Hematopoietic multipotent progenitor cell treated with erythropoietin and hydrocortisone succinate and interleukin-3 and kit ligand, for 8 days (in vitro differentiated cells): ENCODE results near the gene ECEL1.
"Not testable (repeated sequence)": the region's sequence is repeated elsewhere in the genome, so short reads cannot be mapped to it uniquely, and the experiment has no call there.

Experiments
- DNase-seq: peaks from one replicate; pipeline ENCODE4 v3.0.0-alpha.2; 2015

ECEL1 gene

DNA sequence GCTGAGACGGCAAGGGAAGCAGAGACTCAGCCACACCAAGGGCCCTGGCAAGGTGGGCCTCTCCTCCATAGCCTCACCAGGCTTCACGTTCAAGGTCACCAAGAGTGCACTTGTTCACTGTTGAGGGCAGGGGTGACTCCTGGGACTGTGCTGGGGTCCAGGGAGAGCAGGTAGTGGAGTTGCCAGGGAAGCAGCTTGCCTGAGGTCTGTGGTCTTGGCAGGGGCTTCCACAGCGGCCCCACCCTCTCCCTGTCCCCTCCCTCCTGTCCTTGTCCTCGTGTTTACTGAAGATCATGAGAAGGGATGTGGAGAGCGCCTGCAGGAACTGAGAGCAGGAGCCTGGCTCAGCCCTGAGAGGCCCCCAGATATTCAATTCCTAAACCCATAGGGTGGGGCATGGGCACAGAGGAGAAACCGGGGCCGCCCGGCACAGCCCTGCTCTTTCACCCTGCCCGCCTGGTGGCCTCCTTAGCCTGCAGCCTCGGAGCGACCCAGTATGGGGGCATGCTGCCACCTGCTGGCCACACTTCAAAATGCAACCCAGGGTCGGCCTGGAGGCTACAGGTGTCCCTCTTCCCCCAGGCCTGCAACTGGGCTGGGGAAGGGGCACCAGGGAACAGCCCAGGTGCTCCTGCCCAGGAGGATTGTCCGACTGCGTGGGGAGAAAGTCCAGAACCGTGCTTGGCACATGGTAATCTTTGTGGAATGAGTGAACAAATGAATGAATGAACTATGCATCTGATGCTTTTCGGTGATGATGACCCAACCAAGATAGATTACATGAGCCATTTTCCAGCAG is 47.2 kb downstream of the ECEL1 start:
- DNase-seq, result peak; percentile 76

DNA sequence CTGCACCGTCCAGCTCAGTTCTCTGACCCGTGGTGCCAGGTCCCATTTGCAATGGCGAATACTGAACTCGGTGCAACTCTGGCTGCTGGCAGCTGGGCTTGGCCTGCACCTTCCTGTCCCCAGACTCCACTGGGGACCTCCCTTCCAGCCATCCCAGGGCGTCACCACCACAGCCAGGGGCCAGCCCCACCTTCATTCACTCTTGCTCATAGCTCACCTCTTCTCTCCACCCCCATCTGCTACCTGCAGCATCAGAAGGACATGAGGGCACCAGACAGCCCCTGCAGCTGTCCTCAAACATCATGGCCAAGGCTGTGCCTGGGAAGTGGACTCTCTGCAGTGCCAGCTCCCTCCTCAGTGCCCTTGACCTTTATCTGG is 47.9 kb downstream of the ECEL1 start:
- no peak for DNase-seq

DNA sequence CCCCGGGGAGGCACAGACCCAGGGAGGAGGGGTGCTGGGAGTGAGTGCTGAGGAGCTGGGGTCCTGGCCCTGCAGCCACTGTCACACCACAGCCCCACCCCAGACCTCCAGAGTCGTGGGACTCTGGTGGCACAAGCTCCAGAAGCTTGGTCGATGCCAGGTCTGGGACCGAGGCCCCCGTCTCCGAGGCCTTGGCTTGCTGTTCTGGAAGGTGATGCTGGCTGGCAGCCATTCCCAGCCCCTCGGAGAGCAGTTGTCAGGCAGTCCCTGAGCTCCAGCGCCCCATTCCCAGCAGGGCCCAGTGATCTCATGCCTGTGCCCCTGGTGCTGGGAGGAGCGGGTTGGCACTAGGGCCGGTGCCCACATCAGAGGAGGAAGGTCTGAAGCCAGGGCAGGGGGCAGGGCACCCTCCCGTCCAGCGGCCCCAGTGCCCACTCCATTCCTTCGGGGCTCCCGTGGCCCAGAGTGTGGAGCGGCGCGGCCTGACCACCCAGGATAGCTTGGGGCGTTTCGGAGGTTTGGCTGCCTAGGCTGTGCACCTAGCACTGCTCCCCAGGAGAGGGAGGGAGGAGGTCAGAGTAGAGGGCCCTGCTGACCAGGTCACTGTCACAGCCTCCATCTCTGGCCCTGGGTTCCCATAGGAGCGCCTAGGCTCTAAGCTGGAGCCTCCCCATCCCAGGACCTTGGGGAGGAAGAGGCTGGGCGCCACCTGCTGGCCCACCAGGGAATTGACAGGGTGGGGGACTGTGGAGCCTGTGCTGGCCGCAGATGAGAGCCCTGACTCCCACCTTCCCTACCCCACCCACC is 48.5 kb downstream of the ECEL1 start:
- no peak for DNase-seq

DNA sequence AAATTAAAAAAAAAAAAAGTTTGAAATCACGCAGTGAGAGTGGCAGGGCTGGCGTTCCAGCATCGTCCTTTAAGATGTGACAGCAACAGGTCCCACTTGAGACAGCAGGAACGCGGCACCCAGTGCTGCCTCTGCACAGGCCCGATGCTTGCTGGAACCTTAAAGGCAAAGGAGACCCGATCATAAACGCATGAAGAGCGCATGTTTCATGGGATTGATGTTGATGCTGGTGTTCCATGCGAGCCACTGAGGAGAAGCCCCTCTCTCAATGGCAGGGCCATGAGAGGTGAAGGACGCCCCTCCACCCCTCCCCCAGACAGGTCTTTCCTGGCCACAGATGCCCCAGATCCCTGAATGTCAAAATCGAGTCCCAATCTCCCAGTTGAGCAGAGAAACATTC is 49.5 kb downstream of the ECEL1 start:
- no peak for DNase-seq

DNA sequence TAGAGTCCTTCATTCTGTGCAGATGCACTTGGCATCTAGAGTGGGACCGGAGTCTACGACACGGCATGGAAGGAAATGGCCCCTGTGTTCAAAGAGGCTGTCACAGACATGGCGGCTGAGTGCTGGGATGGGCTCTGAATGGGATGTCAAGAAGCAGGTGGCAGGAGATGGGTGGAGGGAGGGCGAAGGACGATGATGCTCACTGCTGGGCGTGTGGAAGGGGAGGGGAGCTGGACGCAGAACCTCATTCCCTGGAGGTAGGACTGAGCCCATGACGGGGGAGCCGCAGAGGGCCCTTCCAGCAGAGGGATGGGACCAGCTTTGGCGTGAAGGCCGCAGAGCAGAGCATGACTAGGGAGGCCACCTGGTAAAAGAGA is 50.5 kb downstream of the ECEL1 start:
- no peak for DNase-seq

DNA sequence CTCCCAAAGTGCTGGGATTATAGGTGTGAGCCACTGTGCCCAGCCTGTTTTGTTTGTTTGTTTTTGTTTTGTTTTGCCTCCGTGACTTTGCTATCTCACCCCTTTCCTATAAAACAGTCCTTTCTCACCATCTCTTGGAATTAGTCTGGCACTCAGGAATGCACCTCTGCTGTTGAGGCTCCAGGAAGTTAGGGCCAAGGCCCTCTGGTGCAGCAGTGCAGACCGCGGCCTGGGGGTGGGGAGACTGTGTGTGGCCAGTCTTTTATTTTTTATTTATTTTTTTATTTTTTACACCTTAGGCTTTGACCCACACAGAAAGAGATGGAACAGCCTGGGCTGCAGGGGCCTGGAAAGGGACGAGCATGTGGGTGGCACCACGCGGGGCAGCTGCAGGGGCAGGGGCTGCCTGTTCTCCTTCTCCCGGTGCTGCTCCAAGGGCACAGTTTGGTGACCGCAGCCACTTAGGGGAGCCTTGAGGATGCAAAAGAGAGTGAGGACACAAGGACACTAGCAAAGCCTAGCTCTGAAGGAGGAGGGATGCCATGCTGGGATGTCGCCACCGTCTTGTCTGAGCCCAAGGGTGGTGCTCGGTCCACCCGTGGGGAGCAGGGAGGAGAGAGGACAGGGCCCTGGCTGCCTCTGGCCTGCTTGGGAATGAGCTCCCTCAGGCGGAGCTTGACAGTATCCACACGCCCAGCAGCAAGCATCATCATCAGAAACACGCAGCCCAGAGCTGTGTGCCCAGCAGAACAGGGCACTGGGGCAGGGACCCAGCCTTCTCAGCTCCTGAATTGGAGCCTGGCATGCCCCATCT is 51.0 kb downstream of the ECEL1 start:
- no peak for DNase-seq

DNA sequence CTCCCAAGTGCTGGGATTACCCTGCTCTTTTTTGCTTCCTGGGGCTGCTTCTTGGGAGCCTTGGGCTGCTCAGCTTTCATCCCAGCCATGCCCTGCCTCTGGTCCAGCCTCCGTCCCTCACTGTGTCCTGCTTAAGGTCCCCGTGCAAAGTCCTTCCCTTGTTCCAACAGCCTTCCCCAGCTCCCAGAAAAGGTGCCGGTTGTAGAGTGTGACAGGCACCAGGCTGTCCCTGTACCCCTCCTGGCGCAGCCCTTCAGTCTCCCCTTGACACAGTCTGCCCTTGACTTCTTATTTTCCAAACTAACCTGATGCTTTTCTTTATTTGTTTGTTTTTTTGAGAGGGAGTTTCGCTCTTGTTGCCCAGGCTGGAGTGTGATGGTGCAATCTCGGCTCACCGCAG is 51.8 kb downstream of the ECEL1 start:
- DNase-seq, result no peak

DNA sequence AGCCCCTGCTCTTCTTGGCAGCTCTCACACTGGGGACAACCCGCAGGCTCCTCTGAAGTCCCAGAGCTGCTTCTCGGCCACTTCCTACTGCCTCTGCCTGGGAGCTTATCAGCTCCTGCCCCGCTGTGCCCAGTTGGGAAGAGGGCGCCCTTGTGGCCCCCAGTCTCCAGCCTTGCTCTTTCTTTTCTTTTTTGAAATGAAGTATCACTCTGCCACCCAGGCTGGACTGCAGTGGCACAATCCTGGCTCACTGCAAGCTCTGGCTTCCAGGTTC is 52.3 kb downstream of the ECEL1 start:
- no peak for DNase-seq

DNA sequence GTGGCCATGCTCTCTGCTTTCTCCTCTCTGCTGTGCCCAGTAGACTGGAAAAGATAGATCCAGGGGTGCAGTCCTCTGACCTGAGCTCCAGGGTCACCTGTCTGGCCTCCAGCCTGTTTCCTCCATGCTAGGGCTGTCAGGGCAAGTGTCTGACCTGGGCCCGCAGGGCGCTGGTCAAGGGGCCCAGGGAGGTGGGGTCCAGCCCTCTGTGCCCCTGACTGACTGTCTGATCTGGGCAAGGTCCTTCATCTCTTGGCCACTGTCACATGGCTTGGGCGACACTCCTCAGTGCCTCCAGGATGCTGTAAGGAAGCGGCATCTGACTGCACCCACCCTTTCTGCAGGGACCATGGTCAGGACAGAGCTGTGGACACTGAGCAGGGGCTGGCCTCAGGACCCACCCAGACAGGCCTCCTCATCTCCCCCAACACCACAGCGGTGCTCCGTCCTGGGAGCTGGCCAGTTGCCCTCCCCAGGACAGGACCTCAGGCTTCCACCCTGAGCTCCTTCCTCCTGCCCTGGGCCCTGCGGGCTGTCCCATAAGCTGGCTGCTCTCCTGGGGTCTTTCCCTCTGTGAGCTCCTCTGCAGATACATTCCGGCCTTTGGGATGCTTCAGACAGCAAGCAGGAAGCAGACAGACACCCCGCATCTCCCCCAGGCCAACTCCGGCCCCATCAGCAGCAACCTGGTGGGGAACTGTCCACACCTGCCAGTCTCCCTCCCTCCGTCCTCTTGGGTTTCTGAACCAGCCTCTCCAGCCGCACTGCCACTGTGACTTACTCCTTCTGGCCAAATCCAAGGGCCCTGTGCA is 52.9 kb downstream of the ECEL1 start:
- no peak for DNase-seq

DNA sequence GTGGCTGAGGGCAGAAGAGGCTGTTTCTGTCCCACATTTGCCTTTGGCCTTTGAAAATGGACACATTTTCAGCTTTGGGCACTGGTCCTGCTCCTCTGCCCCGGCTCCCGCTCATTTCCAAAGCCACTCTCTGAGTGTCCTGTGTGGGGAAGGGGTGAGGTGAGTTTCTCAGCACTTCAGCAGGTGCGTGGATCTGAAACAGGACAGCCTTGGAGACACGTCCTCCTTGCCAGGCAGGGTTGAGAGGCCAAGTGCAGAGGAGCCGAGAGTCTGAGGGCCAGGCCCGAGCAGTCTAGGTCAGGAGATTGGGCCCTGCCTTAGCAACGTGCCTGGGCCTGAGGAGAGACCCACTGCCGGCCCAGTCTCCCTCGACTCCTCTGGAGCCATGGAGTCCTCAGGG is 53.5 kb downstream of the ECEL1 start:
- no peak for DNase-seq

DNA sequence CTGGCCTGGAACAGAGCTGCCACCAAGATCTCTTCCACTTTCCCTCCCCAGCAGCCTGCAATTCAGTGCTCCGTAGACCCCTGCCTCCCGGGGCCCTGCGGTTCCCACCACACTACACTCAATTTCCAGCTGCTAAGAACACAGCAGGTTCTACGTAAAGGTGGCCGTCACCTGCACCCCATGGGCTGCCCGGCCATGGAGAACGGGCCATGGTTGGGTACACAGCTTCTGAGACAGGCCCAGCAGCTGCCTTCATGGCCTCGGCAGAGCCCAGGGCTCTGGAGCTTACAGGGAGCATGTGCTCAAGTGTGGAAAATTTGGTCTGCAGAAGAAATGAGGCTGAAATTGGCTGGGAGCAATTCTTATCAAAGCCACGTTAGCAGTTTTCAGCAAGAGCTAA is 54.0 kb downstream of the ECEL1 start:
- not testable (repeated sequence) for DNase-seq

DNA sequence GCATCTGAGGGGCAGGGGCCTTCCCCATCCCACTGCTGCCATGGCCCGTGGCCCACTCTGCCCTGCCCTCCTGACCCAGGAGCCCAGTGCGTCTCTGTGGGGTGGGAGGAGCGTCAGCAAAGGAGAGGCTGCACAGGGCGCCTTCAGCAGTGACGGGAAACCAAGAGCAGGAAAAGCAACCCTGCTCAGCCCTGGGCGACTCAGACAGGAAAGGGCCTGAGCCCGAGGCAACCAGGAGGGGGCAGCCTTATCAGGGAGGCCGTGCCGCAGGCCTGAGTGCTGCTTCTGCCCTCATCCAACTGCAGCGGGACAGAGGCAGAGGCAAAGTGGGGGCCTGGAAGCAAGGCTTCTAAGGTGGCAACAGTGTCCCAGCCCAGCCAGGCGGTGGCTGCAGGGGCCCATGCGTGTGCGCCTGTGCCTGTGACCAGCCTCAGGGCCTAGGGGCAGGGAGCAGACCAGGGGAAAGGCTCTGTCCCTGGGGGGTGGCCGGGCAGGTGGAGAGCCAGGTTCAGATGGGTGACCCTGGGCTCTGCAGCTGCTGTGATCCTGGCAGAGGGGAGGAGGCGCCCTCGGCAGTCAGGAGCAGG is 54.9 kb downstream of the ECEL1 start:
- peak; percentile 9 for DNase-seq

DNA sequence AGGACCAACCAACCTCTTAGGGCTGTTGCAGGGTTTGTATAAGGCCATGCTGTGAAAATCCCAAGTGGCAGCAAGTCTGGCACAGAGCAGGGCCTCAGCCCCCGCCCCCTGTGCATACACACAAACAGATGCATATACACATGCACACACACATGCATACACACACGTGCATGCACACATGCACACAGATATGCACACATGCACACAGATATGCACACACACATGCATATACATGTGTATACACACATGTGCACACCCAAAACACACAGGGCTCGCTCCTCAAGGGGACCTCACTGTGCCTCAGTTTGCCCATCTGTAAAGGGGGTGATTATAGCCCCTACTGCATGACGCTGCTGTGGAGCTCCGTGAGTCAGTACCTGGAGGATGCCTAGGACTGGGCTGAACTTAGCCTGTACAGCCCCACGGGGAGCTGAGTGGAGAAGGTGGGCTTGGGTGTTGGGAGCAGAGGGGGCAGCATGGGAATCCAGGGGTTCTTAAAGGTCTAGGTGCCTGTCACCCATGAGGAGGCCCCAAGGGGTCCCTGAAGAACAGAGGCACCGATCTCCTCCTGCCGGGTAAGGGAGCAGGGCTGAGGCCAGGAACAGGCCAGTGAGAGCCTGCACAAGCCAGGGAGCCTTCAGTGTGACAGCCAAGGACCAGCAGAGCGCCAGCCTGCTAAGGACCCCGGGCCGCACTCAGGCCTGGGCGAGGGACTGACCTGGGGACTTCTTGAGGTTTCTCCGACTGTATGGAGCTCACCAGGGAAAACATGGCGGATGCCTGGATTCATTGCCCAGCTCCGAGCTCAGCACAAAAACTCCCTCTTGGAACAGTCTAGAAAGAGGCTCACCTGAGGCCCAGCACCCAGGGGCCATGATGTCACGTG is 55.7 kb downstream of the ECEL1 start:
- DNase-seq, result no peak
